ENCODE measurements around the gene C12orf42.

The C12orf42 gene

DNA sequence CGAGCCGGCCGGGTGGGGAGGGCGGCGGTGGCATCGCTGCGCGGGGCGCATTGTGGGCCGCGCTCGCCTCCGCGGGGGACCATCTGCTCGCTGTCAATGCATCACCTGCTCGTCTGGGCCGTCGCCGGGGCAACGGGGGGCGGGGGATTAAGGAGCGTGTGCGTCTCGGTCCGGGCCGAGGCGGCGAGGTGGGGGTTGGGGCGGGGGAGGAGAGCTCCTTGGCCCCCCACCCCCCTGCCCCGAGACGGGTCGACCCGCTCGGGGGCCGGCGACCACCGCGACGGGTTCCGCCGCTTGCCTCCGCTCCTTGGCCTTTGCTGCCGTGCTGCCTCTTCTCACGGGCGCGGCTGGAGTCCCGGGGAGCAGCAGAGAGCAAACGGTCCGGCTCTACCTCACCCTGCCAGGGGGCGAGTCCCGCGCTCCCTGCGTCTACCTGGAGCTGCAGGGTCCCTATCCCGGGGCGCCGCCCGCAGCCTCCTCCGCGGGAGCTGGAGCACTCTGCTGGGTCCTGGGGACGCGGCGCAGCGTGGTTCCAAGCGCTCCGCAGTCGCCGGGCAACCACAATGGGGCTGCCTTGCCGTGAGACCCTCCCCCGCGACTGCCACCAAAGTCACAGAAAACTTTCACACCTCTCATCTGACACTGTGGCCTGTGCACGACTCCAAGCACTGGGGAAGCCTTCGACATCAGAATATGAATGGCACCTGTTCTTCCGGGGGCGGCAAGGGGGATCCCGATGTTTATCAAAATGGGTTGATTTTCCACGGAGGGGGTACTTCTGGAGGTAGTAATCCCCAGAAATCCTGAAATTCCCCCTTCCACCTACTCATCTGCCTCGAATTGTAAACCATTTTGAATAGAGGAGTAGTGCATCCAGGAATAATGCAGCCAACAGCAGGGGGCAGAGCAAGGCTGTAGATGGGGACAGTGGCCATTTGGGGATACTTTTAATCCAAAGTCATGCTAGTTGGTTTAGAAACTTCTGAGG lies at the start of gene C12orf42:
TSS of gene C12orf42 (minus strand) at position 500 of the 988 bp plus-strand sequence. CDS start 17,542 bp downstream, outside the sequence.
- peak in 2 of 3 experiments; percentile 22 to 53 for DNase-seq (ENCODE audit: low read depth in 3 of 3)

DNA sequence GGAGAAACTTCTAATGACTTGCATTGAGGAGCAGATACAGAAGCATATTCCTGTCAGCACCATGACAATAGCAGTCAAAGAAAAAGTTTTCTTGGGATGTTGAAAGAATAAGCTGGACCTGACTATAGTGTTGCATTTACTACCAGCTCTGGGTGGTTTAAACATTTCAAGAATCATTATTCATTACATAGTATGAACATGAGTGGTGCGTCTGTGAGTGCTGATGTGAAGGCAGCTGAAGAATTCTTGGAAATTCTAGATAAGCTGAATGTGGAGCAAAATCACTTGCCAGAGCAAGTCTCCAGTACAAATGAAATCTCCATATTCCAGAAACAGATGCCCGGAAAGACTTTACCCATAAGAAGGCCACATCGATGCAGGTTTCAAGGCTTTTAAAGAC lies 46.3 kb upstream of the C12orf42 start:
- DNase-seq (ENCODE audit: low read depth in 3 of 3), result no peak

DNA sequence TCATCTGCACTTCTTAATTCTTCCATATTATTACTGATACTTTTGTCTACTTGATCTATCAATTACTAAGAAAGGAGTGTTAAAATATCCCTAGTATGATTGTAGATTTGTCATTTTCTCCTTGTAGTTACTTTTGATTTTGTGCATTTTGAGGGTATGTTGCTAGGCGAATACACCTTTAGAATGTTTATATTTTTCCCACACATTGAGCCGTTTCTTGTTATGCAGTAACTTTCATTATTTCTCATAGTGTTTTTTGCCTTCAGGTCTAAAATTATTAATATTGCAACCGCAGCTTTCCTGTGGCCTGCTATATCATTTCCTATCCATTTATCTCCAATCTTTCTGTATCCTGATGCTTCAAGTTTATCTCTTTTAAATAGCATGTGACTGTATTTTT lies 44.6 kb upstream of the C12orf42 start:
- DNase-seq (ENCODE audit: low read depth in 3 of 3), result no peak

DNA sequence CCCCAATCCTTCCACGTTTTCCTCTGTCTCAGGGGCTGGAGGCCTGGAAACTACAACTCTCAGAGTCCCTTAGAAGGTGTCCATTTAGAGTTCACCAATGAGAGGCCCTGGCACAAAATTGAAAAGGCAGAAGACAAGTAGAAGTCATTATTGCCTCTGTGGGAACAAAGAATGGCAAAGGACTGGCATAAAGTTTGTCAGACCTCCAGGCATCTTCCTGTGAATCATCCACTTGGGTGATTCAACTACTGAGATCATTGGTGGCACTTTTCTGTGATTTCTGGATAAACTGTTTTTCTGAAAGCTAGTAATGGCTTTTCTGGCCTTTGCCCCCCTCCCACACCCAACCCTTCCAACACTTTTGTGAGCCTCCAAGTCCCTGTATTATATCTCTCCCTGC lies 42.6 kb upstream of the C12orf42 start:
- no peak for DNase-seq (ENCODE audit: low read depth in 3 of 3)

DNA sequence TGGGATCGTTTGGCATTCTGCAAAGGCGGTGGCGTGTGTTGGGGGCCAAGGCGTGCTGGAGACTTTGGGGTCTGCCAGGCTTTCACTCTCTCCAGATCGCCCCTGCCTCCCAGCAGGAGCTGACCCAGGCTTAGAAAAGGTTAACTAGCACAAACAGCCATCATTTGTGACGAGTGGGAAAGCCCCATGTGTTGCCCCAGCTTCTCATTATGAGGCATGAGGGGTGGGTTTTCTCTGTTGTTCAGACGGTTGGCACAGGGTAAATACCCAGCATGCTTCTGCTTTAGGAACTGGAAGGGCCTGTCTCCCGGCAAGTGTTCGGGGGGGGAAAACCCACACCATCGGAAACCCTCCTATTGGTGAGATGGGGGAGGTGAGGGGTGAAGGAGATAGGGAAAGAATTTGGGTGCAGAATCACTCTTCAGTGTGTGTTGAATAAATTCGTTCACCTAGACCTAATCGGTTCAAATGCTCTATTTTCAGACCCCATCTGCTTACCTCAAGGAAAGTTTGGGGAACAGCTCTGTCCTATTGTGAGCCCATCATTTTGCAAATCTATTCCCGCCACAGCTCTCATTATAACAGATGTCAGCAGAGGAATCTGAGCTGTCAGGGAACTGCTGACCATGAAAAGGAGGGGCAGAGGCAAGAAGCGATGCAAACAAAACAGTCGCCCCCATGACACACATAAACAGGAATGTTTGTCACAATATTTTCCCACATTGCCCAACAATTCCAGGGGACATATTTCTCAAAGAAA lies 34.7 kb upstream of the C12orf42 start:
- DNase-seq (ENCODE audit: low read depth in 3 of 3), result no peak

DNA sequence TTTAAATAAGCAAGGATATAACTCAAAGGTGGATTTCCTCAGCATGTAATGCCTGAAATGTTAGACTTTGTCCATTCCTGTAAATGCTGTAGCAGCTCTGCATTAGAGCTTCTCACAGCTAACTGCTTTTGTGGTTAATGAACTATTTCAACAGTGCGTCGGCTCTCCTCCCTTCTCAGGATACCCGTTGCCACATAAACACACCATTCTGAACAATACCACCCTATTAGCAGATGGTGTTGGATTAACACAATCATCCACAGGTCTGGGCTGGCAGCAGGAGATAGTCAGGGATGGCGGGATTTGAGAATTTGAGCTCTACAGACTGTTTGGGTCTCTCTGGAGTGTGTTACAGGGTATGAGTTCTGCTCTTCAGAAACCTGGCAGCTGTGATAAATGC lies 33.5 kb upstream of the C12orf42 start:
- no peak for DNase-seq (ENCODE audit: low read depth in 3 of 3)

DNA sequence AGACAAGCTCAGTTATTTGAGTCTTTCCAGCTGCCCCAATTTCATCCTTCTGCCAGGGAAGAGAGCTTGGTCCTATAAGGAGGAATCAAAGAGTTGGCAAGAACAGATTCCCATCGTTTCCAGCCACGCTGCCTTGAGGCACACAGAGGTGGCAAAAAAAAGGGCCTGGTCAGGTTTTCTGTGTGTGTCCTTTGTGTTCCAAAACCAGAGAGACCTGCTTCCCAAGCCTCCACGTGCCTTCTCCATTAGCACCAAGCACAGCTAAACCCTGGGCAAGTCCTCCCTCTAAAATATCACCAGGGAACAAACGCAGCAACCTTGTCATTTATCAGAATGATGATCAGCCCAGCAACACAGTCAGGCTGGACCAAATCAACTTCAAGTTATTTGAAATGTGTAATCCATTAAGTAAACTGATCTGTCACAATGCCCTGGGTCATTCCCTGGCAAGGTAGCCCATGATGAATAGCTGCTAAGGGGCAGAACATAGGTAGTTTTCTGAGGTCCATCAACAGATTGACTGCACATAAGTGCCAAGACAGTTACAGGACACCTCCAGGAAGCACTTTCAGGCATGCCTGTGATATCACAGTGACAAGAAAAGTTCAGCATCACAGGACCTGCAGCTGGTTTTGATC lies 28.6 kb upstream of the C12orf42 start:
- DNase-seq (ENCODE audit: low read depth in 3 of 3), result no peak

DNA sequence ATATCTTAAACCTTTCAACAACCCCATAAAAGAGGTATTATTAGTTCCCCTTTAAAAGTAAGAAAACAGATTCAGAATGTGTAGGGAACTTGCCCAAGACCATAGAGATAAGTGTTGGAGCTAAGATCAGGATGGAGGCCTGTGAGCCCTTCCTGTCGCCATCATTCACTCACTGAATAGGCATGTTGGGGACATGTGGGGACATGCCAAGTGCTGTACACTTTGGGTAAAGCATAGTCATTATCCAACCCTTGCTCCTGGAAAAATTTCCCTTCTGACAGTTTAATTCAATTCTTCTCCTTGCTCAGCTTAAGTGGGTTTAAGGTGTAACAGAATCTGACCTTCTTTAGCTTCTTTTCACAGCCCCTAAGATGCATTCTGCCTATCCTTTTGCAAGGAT lies 28.0 kb upstream of the C12orf42 start:
- DNase-seq (ENCODE audit: low read depth in 3 of 3), result no peak

DNA sequence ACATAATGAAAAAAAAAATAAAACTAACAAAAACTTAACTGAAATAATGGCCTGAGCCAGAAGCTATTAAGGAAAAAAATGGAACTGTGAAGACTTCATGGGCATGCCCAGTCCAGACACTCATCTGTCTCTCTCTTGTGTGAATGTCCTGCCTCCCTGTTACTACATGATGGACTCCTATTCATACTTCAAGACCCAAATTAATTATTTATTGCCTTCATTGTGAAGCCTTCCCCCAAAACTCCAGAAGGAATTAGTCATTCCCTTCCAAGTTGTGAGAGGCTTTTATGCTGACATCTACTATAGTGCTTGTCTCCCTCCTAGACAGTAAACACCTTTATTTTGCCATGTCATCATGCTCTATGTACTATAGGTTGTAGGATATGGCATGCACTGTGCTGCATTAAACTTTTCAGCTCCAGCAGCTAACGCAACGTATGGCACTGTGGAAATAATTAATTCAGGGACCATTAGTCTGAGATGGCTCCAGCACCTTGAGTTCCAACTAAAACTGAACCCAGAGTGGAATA lies 25.0 kb upstream of the C12orf42 start:
- DNase-seq (ENCODE audit: low read depth in 3 of 3), result no peak

DNA sequence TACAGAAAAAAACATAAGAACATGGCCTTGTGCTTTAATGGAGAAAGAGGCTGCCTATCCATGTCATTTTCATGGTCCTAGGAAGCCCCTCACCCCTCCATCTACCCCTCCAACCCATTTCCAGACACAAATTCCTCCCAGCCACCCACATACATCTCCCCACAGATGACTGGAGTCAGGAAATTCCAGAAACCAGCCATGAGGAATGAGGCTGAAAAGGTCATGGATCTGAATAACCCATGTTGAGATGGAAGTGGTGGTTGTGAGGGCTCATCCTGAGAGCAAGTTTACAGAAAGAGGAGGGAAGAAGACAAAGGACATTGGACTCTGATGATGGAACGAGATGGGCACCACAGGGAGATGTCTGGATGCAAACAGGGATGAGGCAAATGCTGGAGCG lies 23.9 kb upstream of the C12orf42 start:
- DNase-seq (ENCODE audit: low read depth in 3 of 3), result no peak

DNA sequence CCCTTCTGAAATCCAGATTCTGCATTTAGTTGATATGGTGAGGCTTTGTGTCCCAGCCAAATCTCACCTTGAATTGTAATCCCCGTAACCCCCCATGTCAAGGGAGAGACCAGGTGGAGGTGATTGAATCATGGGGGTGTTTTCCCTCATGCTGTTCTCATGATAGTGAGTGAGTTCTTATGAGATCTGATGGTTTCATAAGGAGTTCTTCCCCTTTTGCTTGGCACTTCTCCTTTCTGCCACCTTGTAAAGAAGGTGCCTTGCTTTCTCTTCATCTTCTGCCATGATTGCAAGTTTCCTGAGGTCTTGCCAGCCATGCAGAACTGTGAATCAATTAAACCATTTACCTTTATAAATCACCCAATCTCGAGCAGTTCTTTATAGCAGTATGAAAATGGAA lies 23.1 kb upstream of the C12orf42 start:
- no peak for DNase-seq (ENCODE audit: low read depth in 3 of 3)

DNA sequence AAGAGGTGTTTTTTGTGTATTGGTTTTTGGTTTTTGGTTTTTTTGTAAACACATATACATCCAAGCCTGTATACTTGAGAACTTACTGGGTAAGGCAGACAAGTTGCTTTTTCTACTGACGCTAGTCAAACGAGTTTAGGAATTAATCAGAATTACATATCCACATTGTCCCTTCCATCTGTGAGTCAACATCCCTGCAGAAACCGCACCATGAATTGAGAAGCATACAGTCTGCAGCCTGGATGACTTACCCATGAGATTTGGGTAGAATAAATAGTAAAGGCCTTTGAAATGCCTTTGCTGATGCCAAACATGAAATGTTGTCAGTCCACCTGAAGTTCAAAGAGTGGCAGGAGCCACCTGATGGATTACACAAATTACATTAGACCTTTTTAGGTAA lies 21.4 kb upstream of the C12orf42 start:
- DNase-seq (ENCODE audit: low read depth in 3 of 3), result no peak

DNA sequence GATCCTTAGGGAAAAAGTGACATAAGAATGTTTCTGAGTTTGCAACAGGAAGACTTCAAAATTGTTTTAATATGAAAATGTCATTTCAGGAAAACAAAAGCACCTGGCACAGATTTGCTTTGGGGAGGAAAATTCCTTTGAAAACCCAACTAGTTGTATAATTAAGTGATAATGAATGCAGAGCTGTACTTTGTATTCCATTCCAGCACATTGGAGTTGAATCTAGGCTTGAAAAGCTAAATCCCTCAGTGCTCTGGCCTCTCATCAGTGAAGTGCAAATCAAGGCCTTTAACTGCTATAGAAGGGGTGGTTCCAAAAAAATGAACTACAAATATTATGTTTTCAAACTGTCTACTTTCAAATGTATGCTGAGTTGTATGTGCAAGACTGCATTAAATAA lies 19.6 kb upstream of the C12orf42 start:
- DNase-seq (ENCODE audit: low read depth in 3 of 3), result no peak

DNA sequence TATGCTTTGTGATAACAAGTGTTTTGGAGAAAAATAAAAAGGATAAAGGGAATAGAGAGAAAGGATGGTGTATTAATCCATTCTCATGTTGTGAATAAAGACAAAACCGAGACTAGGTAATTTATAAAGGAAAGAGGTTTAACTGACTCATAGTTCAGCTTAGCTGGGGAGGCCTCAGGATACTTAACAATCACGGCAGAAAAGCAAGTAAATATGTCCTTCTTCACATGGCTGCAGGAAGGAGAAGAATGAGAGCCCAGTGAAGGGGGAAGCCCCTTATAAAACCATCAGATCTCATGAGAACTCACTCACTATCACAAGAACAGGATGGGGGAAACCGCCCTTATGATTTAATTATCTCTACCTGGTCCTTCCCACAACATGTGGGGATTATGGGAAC lies 18.1 kb upstream of the C12orf42 start:
- DNase-seq (ENCODE audit: low read depth in 3 of 3), result no peak

DNA sequence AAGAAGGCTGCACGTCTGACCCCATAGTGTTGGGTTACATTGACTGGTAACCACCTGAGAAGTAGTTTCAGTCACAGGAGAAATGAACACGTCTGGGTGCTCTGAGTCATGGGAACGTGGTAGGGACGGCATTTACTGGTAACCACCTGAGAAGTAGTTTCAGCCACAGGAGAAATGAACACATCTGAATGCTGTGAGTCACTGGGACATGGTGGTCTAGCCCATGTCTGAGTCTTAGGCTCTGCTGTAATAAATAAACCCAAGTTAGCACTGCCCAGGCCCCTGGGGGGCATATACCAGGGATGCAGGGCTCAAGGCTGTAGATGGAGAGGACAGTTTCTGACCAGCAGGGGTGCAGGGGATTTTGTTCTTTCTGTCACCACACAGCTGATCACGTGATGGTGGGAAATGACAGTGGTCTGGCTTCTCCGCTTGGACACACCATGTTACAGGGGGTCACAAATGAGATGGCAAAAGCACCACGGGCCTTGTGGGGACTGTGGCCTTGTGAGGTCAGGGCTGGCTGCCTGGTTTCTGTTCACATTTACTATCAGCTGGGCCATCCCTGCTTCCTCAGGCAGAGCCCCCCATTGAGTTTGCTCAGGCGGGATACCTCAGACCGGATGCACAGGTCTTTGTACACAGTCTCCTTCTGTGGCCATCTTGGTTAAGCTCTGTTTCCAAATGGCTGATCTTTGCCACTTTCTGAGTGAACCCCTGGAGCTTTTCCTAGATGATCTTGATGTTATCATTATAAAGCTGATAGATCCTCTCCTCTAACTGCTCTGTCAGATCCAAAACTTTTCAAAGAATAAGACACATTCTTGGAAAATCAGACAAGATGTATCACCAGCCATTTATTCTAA lies 9.8 kb upstream of the C12orf42 start:
- peak in 1 of 3 experiments; percentile 11 for DNase-seq (ENCODE audit: low read depth in 3 of 3)

DNA sequence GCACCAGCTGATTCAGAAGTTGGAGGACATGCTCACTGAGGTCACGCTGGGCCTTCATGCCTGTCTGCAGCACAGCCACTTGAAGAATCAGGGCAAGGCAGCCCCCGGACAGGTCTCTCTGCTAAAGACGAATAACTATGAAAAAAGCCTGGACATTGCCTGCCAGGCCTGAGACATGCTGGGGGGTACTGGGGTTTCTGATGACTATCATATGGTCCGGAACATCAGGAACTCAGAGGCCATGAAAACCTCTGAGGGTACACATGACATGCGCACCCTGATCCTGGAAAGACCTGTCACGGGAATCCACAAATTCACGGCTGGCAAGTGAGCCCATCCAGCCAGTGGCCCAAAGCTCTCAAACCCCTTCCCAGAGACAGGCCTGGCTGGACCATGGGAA lies 8.8 kb upstream of the C12orf42 start:
- no peak for DNase-seq (ENCODE audit: low read depth in 3 of 3)

DNA sequence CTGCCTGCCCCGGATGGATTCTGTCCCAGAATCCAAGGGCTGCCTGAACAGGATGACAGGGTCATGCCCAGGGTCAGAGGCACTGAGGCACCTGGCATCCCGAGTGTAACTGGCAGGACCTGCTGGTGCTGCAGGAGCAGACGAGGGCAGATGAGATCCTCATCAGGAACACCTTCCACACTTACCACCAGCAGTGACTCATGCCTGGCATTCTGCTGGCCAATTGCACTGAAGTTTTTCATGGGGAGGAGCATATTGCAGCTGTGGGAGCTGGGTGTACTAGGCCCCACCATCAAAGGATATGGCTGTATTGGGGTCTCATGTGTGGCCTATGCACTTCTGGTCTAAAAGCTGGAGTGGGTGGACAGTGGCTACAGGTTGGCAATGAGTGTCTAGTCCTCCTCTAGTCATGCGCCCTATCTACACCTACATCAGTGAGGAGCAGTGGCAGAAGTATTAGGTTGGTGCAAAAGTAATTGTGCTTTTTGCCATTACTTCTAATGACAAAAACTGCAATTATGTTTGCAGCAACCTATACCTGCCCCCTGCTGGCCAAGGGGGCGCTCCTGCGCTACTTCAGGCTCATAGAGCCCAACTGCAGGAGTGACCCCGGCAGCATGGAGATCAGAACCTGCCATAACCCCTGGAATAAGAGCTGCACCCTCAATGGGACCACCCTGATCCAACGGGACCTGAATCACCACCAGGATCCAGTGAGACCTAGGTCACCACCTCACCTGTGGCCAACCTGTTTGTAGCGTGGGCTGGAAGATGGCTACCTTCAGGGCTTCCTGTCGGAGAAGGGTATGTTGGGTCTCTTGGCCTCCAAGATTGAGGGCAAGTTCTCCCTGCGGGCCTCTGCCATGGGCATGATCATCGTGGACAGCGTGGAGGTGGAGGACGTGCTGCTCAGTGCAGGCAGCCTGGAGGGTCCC lies 8.0 kb upstream of the C12orf42 start:
- no peak for DNase-seq (ENCODE audit: low read depth in 3 of 3)

DNA sequence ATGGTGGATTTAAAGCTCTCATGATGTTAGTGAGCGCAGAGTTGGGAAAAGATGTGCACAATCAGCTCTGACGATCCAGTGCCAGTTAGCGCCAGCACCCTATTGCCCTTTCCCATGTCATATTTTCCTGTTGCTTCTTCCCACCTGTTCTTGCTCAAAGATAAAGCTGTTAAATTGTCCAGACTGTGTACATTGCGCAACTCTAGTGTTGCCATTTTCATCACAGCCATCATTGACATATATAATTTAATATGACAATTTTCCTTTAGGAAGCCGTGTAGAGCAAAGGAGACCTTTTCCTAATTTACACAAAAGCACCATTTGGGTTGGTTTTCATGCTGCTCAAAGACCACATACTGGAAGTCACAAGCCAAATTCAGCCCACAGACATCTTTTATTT lies 5.7 kb upstream of the C12orf42 start:
- DNase-seq (ENCODE audit: low read depth in 3 of 3), result no peak

DNA sequence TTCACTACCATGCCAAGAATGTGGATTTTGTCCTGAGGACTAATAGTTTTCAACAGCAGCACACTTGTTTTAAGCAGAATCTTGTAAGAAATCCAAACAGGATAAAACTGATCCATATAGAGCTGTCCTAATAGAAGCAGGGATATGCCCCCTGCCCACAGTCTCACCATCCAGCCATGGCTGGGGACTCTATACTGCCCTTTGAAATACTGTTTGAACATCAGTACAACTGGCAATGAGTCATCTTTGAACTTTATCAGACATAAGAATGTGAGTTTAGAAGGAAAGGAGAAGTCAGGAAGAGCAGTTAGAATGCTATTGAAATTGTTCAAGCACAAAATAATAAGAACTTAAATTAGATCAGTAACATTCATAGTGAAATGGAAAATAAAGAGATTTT lies 3.8 kb upstream of the C12orf42 start:
- DNase-seq (ENCODE audit: low read depth in 3 of 3), result no peak

DNA sequence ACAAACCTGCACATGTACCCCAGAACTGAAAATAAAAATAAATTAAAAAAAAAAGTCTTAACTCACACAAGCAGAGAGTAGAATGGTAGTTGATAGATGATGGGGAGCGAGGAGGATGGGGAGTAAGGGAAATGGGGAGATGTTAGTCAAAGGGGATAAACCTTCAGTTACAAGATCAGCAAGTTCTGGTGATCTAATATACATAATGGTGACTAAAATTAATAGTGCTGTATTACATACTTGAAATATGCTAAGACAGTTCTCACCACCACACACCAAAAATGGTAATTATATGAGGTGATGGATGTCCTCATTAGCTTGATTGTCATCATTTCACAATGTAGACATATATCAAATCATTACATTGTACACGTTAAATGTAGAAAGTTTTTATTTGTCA lies 3.2 kb upstream of the C12orf42 start:
- no peak for DNase-seq (ENCODE audit: low read depth in 3 of 3)
